ENCODE results near the gene DGKE.

DNA sequence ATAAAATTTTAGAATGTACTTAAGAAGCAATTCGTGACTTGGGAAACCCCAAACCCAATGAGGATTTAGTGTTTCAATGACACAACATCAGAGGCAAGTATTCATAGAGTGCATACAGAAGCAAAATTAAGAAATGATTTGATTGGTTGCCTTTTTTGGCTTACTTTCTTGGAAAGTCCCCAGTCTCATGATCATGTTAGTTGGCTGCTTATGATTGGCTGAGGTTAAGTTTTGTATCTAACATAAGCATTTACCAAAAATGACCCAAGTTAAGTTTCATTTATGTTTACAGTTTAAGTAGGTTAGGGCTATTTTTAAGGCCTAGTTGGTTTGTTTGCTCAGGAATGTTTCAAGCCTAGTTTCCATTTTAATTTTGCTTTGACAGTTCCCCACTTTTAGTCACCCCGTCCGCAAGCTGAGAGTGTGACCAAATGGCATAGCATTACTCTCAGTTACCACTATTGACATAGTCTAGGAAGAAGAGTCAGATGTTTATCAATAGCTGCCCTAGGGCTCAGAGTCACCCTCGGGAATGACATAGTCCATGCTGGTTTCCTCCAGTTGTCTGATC is 36.2 kb downstream of the DGKE start:
- TF ChIP-seq CTCF (conservative IDR thresholded peaks at IDR 0.05 in 1 of 2, IDR thresholded peaks at IDR 0.05 in 1 of 2; ENCODE audit: extremely low read depth in 1 of 2, insufficient read depth in 1 of 2, low read depth in 1 of 2, low read length in 2 of 2) = no peak
- no peak for TF ChIP-seq EZH2 (IDR thresholded peaks at IDR 0.05; ENCODE audit: borderline replicate concordance, low read length)

All from mammary epithelial cell (primary cell).